ENCODE data around the gene CD6.

CD6 gene

GRCh38 chr11:60987577-60988277 is 16.2 kb downstream of the CD6 start:
- DNase-seq = peak; percentile 70

- no peak for DNase-seq
These were observed 17.2 kb downstream of the CD6 start for GRCh38 chr11:60988658-60989057.

GRCh38 chr11:60989093-60989650 is 17.7 kb downstream of the CD6 start:
- DNase-seq = no peak

GRCh38 chr11:60991457-60991856 is 20.0 kb downstream of the CD6 start:
- no peak for DNase-seq

GRCh38 chr11:60992842-60993409 is 21.4 kb downstream of the CD6 start:
- no peak for DNase-seq

GRCh38 chr11:60993615-60994014 is 22.1 kb downstream of the CD6 start:
- DNase-seq = no peak

- no peak for DNase-seq
These were observed 23.1 kb downstream of the CD6 start for GRCh38 chr11:60994541-60995080.

DNA sequence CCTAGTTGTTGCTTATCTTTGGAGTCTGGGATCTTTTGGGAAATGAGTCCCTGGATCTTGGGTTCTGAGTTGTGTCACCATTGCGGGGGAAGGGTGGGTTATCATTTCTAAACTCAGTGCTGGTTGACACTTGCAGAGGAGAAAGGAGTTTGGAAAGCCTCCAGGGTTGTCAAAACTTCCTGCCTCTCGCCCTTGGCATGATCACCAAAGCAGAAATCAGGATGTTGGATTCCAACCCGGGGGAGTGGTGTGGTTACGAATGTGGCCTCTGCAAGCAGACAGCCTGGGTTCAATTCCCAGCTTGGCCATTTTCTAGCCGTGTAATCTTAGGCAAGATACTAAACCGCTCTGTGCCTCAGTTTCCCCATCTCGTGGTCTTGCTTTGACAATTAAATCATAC is 24.3 kb downstream of the CD6 start:
- DNase-seq = no peak

DNA sequence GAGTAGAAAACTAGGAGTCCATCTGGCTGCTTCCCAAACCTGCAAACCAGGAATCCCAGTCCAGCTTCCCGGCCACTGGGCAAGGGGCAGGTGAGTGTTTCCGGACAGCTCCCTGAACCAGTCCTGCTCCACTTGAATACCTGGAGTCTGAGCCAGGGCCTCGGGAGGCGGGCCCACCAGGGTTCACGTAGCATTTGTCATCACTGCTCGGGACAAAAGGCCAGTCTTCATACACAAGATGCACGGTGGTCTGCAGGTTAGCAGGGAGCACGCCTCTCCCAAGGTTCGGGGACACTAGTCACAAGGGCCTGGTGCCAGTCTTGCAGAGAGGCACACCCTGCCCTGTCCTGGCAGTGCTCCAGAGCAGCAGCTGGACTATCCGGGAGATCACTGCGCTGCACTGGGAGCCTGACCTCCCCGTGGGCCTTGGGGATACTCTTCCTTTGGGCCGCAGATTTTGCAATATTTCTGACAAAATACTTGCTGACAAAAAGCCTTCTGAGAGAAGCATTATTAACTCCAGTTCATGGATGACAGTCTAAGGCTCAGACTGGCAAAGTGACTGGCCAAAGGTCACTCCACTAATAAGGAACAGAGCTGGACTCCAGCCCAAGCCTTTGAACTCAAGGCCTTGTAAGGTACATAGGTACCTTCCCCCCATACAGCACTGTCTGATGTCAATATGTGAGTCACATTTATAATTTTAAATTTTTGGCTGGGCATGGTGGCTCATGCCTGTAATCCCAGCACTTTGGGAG is 25.1 kb downstream of the CD6 start:
- no peak for DNase-seq

DNA sequence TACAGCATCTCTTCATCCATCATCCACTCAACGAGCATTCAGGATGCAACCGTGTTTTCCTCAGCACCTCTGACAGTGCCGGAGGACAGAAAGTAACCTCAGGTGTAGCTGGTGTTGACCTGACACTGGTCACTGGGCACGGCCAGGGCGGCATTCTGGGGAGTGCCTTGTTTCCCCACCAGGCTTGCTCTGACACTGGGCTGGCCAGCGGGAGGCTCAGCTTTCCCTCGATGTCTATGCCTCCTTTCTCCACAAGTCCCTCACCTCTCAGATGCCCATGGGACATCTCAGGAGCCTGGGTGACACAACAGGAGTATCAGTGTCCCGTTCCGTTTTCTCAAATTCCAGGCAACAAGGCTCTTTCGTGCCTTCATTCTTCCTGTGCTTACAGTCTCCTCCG is 28.9 kb downstream of the CD6 start:
- no peak for DNase-seq

- no peak for DNase-seq
These were observed 30.5 kb downstream of the CD6 start for GRCh38 chr11:61001931-61002330.

DNA sequence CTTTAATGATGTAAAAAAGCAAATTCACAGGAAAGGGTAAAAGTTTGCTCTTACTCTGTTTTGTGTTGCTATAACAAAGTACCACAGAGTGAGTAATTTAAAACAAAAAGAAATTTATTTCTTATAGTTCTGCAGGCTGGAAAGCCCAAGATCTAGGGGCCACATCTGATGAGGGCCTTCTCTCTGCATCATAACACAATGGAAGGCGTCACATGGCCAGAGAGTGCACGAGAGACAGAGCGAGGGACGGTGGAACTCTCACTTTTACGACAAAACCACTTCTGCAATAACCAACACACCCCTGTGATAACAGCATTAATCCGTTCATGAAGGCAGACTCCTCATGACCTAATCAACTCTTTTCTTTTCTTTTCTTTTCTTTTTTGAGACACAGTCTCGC is 31.1 kb downstream of the CD6 start:
- no peak for DNase-seq

DNA sequence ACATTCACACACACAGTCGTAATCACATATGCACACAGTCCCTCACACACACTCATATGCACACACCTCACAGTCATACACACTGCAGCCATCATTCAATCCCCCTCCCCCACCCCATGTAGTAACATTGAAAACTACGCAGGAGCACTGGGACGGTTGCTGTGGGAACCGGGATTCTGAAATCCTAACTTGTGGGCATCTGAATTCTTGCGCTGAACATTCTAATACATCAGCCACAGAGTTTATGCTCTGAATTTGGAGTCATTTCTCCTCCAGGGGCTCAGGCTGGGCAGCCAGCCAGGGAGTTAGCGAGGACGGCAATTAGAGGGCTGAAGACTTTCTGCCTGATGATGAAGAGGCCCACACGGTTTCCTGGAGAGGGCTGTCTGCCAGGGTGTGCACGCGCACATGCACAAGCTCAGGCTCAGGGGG is 32.7 kb downstream of the CD6 start:
- DNase-seq = no peak

GRCh38 chr11:61004761-61005181 is 33.3 kb downstream of the CD6 start:
- peak; percentile 53 for DNase-seq

- DNase-seq = no peak
These were observed 36.0 kb downstream of the CD6 start for GRCh38 chr11:61007383-61007955.

- DNase-seq = no peak
These were observed 36.7 kb downstream of the CD6 start for GRCh38 chr11:61007956-61008896.

DNA sequence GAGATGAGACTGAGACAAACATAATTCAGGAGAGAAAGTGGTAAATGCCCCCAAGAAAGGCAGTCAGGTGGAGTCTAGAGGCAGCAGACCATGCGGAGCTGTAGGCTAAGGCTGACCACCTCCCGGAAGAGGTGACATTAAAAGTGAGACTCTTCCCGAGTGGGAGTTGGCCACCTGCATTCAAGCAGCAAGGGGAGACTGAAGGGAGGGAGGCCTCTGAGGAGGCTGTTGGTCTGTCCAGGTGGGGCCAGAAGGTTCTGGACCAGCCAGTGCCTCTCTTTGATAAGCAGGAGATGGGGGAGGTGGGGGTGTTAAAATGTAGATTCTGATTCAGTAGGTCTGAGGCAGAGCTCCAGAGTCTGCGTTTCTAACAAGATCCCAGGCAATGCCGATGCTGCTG is 37.5 kb downstream of the CD6 start:
- DNase-seq = no peak

GRCh38 chr11:61009392-61010275 is 38.2 kb downstream of the CD6 start:
- no peak for DNase-seq

- DNase-seq = no peak
These were observed 39.2 kb downstream of the CD6 start for GRCh38 chr11:61010466-61011228.

DNA sequence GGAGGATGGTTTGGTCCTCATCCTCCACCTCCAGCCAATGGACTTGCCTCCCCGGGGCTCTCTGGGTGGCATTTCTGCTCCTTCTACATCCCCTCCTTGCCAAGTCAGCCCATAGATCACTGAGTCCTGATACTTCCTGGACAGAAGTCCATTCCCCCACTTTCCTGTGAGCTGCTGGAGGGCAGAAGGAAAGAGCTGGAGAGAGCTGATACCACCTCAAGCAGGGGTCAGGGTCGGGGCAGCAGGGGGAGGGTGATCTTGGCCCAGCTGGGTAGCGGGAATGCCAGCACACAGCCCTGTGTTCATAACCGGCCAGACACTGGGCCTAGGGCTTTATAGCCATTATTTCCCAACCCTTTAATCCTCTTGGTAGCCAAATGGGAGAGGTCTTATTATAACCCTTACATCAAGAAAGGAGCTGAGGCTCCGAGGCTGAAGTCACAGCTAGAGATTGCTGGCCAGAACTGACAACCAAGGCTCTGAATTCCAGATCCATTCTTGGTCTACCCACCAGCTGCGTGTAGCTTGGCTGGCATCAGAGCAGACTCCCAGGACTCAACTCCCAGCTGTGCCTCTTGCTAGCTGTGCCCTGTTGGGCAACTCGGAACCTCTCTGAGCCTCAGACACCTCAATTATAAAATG is 39.9 kb downstream of the CD6 start:
- no peak for DNase-seq

All from CD4-positive, alpha-beta T cell treated with Interleukin-12 subunit alpha and Interleukin-12 subunit beta, for 1 hour (primary cell).